GM12891 (cell line): Measurements from ENCODE around the gene GUCA1A.
"Not testable (repeated sequence)": the region's sequence is repeated elsewhere in the genome, so short reads cannot be mapped to it uniquely, and the experiment has no call there.

Experiments used
- POLR2A ChIP-seq: IDR thresholded peaks from 2 replicates; pipeline ENCODE4 v1.6.1; 2011; ENCODE audit warnings: low read depth, low read length, control low read depth
- POLR2AphosphoS5 ChIP-seq: IDR thresholded peaks from 2 replicates; pipeline ENCODE4 v1.6.1; 2011; ENCODE audit warnings: low read depth, low read length, control low read depth

- TF ChIP-seq POLR2AphosphoS5, POLR2A: not testable (repeated sequence)
These were observed 3.4 kb upstream of the GUCA1A start for GRCh38 chr6:42169780-42170179.
